Activated CD8-positive, alpha-beta memory T cell treated with anti-CD3 and anti-CD28 coated beads, Interleukin-2, amount 50 U/mL, for 24 hours (primary cell): ENCODE results near the gene RAP2A.

Source experiments
- DNase-seq: peaks from one replicate; pipeline ENCODE4 v3.0.0-alpha.2; 2020; ENCODE audit errors: extremely low read depth

RAP2A gene

DNA sequence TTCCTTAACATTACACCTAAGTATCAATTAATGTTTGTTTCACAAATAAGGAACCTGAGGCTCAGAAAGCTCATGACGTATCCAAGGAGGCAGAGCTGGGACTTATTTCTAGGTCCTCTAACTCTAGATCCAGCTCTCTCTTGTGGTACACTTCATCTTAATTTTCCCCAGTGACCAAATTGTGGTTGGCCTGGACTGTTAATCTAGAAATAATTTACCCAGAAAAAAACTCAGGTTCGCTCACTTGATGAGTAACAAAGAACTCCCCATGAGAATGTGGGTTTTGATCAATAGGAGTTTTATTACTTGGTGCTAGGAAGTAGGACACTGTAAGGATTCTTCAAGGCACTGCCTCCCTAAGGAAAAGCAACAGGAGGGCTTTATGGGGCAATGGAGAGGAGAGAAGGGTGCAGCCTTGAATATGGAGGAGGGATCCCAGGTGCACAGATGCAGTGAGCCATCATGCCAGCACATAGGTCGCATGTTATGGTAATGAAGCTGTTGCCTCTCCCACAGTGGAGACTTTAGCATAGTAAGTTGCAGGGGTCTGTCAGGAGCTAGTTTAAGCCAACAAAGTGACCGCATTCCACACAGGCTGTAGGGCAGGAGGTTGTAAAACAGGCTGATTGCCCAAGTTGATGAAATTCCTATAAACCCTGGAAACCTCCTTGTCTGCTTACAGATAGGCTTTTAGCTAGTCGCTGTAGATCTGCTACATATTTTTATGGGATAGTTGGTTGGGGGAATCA is 14.7 kb downstream of the RAP2A start:
- no peak for DNase-seq

- DNase-seq = no peak
Observed at GRCh38 chr13:97454699-97455098, 20.7 kb downstream of the RAP2A start.

GRCh38 chr13:97456047-97456446 is 22.1 kb downstream of the RAP2A start:
- no peak for DNase-seq

GRCh38 chr13:97459215-97459777 is 25.3 kb downstream of the RAP2A start:
- no peak for DNase-seq

GRCh38 chr13:97460004-97460775 is 26.2 kb downstream of the RAP2A start:
- no peak for DNase-seq

GRCh38 chr13:97460853-97461252 is 26.9 kb downstream of the RAP2A start:
- no peak for DNase-seq

- DNase-seq = no peak
Observed at GRCh38 chr13:97464561-97464960, 30.6 kb downstream of the RAP2A start.

GRCh38 chr13:97466722-97467121 is 32.8 kb downstream of the RAP2A start:
- no peak for DNase-seq

DNA sequence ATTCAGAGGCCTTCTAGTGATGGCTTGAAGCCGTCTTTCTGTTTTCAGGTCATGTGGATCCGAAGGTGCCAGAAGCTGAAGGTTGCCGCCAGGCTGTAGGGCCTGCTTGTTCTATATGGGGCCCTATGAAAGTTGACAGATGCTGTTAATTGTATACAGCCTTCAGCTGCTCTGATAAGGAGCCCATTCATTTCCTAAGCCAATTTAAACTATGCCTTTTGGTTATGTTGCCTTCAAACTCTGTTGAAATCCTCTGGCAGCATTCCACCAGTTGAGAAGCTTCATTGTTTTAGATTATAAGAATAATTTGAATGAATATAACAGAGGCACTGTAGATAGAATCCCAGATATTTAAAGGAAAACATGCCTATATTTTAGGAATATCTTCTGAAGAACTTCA is 34.4 kb downstream of the RAP2A start:
- no peak for DNase-seq

DNA sequence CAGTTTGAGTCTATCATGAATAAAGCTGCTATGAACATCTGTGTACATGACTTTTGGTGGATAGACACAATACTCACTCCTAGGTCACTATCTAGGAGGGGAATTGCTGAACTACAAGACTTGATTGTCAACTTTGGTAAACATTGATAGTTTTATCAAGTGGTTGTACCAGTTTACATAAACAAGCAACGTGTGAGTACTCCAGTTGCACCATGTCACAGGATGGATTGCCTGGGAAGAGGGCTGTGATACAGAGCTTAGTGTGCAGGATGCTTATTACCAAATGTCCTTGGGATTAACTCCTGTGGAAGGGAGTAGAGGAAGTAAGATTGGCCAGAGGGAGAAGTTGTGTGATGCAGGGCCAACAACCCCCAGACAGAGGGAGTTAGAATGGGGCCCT is 37.7 kb downstream of the RAP2A start:
- no peak for DNase-seq

DNA sequence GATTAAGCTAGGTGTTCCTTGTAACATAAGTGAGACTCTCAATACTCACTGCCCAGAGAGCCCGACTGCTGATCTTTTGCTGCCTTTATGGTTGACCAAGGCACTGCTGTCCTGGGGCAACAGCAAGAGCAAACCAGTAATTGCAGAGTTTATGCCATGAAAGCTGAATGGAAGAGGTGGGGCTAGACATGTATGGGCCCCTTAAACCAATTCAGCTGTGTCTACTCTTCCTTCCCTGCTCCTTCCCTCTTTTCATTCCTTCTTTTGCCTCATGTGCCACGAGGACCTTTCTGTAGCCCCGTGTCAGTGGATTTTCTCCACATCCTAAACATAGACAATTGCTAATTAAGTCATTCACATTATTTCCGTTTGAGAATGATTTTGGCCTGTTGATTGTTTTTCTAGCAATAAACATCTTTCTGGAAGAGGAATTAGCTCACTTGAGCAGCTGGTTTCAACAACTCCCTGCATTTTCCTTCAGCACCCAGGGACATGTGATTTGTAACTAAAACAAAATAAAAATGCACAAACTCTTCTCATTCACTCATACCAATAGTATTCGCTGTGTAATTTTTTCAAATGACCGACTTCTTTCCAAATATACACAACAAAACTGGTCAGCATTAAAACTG is 40.5 kb downstream of the RAP2A start:
- no peak for DNase-seq

GRCh38 chr13:97475011-97475410 is 41.0 kb downstream of the RAP2A start:
- DNase-seq = no peak

DNA sequence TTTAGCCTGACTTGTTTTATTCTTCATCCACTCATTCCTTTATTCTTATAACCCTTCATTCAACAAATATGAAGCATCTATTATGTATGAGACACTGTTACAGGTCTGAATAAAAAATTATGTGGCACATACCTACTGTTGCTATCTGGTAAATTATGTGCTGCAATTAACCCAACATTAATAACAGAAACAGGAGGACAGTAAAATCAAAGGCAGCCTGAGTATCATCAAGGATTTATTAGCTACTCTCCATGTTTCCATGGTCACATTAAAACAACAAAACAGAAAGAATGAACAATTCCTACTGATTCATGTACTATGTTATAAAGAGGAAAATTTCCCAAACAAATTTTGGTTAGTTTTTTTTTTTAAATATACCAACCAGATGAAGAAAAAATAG is 43.9 kb downstream of the RAP2A start:
- no peak for DNase-seq

GRCh38 chr13:97478247-97478646 is 44.3 kb downstream of the RAP2A start:
- DNase-seq = no peak

- no peak for DNase-seq
Observed at GRCh38 chr13:97483465-97483864, 49.5 kb downstream of the RAP2A start.

- no peak for DNase-seq
Observed at GRCh38 chr13:97484301-97484700, 50.3 kb downstream of the RAP2A start.

DNA sequence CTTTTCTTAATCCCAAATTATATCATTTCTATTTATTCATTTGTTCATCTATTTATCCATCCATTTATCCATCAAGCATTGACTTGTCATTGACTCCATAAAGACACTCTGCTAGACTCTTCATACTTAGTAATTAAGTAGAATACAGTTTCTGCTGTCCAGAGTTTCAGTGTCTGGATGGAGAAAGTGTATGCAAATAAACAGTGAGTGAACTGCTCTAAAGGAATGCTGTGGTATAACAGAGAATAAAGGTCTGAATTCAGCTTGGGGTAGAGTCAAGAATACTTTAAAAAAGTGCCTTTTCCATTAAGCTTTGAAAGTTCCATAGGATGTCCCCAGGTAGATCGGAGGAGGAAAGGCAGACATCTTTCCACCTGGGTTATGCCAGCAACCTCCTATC is 51.4 kb downstream of the RAP2A start:
- no peak for DNase-seq

- DNase-seq = no peak
Observed at GRCh38 chr13:97490702-97491307, 56.8 kb downstream of the RAP2A start.

- no peak for DNase-seq
Observed at GRCh38 chr13:97491452-97491851, 57.5 kb downstream of the RAP2A start.

- DNase-seq = no peak
Observed at GRCh38 chr13:97492257-97492656, 58.3 kb downstream of the RAP2A start.

DNA sequence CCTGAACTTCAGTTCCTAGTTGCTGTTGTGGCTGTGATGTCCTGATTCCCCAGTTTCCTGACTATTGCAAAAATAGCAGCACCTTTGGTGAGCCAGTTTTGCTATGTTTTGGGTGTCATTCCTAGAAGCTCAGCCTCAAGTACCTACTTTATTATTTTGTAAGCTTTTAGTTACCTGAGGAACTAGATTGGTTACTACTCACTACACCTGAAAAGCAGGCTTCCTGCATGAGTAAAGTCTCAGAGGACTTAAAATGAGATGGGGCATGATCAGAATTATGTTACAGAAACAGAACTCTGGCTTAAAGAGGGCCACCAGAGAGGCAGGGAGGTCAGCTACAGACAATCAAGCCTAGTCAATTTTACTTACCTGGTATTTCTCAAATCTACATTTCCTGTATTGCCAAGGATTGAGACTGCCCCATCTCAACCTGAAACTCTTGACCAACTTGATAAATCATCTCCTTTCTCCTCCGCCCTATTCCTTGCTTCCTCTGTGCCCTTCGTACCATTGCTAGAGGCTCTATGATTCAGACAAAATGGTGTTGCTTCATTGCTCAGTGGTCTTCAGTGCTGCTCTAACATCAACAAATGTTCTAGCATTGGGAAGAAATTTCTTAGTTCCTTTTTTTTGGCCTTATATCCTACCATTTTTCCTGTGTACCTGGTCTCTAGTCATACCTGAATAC is 58.9 kb downstream of the RAP2A start:
- no peak for DNase-seq

GRCh38 chr13:97493456-97493855 is 59.5 kb downstream of the RAP2A start:
- DNase-seq = no peak
